CD4-positive, alpha-beta T cell treated with Interleukin-6 at 100 ng/mL for 8 hours (primary cell): ENCODE measurements around the gene MTR.

ENCODE experiments used
- DNase-seq: peaks from one replicate; pipeline ENCODE4 v3.0.0-alpha.2; 2020; ENCODE audit warnings: mixed read lengths, low spot score

The MTR gene

GRCh38 chr1:236795035-236795756 is at the start of gene MTR:
Gene MTR, plus strand, starts transcription at chr1:236795292. Its CDS starts 412 bp downstream, at chr1:236795704.
- peak; percentile 96 for DNase-seq

GRCh38 chr1:236746785-236747184 is 48.3 kb upstream of the MTR start:
- no peak for DNase-seq

GRCh38 chr1:236747311-236747985 is 47.6 kb upstream of the MTR start:
- no peak for DNase-seq

GRCh38 chr1:236748268-236748870 is 46.7 kb upstream of the MTR start:
- no peak for DNase-seq

DNA sequence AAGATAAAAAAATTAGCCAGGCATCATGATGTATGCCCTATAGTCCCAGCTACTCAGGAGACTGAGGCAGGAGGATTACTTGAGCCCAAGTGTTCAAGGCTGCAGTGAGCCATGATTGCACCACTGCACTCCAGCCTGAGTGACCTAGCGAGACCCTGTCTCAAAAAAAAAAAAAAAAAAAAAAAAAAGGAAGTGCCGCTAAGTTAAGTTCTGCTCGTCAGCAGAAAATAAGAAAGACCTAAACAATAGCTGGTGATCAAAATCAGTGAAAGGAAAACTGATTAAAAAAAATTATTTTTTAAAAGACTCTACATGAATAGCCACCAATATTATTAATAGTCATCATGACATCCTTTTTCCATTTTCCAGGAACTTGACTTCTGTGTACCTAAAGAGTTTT is 44.2 kb upstream of the MTR start:
- DNase-seq: no peak

DNA sequence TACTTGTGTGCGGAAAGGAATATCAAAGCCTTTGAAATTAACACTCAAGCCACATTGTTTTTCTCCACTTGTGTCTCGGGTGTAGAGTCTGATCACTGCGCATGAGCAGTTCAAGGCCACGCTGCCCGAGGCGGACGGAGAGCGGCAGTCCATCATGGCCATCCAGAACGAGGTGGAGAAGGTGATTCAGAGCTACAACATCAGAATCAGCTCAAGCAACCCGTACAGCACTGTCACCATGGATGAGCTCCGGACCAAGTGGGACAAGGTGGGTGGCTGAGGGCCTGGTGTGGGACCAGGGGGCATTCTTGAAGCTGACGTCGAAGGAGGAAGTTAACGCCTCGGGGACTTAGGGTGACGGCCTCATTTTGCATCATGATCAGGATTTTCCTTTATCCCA is 43.7 kb upstream of the MTR start:
- no peak for DNase-seq

DNA sequence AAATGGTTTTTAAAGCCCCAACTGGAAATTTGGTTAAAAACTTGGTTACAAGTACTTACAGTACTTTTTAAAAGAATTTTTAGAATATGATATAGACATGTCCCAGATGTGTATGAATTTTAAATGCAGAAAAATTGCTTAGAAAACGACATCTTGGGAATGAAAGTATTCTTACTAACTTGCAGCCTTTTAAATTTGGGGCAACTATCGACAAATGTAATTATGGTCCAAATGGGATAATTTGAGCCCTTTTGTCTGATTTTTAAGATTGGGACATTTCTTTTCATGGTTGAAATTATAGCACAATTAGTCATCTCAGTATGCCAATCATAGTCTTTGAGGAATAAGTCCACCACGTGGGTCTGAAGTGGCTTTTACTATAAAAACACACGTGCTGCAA is 43.2 kb upstream of the MTR start:
- DNase-seq: no peak

- no peak for DNase-seq
These were observed 41.6 kb upstream of the MTR start for GRCh38 chr1:236753516-236753915.

DNA sequence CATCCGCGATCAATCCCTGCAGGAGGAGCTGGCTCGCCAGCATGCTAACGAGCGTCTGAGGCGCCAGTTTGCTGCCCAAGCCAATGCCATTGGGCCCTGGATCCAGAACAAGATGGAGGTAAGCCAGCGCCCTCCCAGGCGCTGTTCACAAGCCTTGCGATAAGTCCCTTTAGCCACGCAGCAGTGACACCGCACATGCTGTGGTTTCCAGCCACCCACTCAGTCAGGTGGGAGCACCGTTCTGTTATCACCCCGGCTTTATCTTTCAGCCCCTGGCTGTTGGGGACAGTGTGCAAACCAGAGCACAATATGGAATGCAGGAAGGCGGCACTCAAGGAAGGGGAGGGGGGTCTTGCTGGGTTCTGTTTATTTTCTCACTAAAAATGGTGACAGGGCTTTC is 41.1 kb upstream of the MTR start:
- DNase-seq: no peak

DNA sequence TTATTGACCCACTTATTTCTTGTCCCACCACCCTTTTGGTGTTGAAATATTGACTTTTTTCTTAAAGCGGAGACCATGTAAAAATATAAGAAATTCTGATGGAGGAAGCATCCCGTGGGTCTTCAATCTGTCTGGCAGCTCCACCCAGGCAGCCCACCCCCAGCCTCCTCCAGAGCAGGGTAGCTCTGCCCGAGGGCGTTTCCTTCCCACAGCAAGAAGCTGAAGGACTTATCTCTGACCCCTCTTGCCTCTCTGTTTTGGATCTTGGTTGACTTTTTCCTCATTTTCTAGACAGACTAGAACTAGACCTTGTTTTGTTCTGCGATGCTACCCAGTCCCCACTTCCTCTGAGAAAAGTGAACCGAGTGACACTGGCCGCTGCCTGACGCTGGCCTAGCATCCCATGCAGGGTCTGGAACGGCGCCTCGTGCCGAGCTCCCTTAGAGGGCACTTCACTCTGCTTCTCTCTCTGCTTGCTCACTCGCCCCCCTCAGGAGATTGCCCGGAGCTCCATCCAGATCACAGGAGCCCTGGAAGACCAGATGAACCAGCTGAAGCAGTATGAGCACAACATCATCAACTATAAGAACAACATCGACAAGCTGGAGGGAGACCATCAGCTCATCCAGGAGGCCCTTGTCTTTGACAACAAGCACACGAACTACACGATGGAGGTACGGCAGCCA is 40.4 kb upstream of the MTR start:
- DNase-seq: no peak

DNA sequence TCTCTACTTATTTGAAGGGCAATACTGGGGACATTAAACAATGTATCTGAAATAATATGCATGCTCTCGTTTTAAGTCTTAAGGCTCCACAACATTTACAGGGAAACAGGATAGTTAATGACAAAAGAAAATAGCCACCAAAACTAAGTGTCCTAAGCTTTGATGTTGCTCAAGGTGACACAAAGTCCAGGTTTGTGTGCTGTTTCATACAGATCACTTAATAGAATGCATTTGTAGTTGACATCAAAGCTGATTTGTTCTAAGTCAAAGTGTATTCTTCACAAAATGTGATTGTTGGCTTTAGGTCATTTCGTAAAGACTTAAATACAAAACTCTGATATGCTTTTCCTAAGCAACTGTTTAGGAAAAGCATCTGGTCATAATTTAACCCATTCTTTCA is 37.5 kb upstream of the MTR start:
- no peak for DNase-seq

DNA sequence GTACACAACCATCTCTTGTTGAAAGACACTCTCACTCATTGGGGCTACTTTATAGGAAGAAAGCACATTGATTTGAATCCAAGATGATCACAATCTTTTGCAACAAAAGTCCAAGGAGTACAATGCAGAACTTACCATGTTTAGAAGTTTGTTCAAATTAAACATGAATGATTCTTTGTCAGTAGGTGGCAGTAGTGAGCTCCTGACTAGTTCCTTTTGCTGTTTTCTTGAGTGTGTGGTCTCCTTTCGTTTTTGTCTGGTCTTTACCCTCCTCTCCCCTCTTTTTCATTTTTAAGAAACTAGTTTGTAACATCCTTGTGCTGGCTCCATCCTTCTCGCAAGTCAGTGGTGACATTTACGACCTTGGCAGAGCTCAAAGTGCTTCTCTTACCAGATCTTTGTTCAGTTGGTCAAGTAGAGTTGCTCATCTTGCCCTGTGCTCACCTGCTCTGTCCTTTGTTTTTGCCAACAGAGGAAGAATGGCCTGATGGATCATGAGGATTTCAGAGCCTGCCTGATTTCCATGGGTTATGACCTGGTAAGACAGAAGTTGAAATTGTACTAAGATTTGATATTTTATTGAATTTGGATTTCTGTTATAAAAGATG is 35.7 kb upstream of the MTR start:
- peak; percentile 8 for DNase-seq

- no peak for DNase-seq
These were observed 34.6 kb upstream of the MTR start for GRCh38 chr1:236760480-236760879.

- no peak for DNase-seq
These were observed 34.1 kb upstream of the MTR start for GRCh38 chr1:236760986-236761385.

- no peak for DNase-seq
These were observed 33.5 kb upstream of the MTR start for GRCh38 chr1:236761397-236762132.

GRCh38 chr1:236762410-236762809 is 32.7 kb upstream of the MTR start:
- DNase-seq: no peak

DNA sequence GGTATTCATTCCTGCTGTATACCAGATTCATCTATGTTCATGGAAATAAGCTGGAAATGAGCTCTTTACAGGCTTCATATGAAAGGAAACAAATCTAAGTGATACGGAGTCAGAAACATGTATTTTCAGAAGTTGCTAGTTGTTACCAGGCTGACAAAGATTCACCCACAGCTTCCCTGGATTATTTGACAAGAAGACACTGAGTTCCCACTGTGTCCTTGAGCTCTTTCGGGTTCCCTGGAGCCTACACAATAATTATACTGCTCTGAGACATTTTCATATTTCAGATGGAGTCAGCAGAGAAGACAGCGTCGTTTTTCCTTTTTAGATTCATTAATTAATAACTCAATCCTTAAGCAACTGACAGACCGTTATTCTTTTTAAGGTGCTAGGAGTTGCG is 29.3 kb upstream of the MTR start:
- no peak for DNase-seq

DNA sequence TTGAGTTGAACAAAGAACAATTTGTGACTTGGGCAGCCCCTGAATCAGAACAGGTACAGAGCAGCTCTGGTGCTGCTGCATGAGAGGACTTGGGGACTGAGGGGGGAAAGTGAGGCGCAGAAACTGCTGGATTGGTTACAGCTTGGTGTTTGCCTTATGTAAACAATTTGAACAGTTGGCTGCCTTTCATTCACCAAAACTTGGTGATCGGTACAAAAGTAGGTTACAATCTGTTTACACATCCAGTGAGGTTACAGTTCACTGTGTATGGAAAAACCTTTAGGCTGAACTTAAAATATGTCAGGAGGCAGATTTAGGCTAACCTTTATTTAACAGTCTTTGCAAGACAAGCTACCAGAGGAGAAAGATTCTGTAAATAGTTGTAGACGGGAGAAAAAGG is 28.6 kb upstream of the MTR start:
- no peak for DNase-seq

DNA sequence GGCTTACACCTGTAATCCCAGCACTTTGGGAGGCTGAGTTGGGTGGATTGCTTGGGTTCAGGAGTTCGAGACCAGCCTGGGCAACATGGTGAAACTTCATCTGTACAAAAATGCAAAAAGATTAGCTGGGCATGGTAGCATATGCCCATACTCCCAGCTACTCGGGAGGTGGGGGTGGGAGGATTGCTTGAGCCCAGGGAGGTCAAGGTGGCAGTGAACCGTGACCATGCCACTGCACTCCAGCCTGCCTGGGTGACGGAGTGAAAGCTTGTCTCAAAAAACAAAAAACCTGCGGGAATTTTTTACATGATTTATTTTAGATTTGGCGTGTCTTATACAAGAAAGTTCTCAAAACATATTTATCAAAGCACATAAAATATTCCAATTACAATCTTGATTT is 27.8 kb upstream of the MTR start:
- DNase-seq: no peak

DNA sequence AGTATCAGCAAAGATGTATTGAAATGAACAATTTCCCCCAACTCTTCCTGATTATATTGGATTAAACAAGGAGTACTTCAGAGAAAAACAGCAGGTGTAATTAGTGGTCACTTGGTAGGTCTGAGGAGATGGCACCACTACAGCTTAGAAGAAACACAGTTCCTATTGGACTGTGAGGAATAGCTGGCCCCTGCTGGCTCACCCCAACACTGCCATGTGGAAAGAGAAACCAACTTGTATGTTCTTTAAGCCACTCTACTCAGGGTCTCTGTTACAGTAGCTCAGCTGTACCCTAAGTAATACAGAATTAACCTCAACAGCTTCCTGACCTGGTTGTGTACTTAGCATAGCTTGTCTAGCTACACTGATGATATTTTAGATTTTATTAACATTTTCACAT is 26.5 kb upstream of the MTR start:
- no peak for DNase-seq

GRCh38 chr1:236773919-236774318 is 21.2 kb upstream of the MTR start:
- no peak for DNase-seq

DNA sequence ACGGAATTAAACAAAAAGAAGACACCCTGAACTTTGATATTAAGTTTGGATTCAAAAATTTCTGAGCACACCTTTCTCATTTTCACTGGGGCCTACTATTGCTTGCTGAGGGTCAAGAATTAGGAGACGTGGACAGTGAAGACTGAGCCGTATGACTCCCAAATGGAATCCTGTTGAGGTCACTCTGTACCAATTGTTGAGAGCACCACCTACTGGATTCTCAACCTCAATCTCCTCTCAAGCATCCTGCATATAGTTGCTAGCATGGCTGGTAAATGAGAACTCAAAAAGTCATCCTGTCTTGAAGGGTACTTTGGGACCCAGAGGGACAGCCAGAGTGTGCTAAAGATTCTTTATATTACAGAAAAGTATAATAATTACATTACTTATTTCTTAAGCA is 20.2 kb upstream of the MTR start:
- no peak for DNase-seq
